OCI-LY1 (cell line): ENCODE results near the gene EFCC1.

ENCODE experiments used
- H2AFZ ChIP-seq: fragments of 200-600 bp; sonication (generic), shearing (Covaris generic); 2 replicates; pipeline ENCODE4 v1.6.0; 2014; ENCODE audit warnings: antibody characterized with exemption, mild to moderate bottlenecking, low read length
- H3F3A ChIP-seq: fragments of 200-600 bp; sonication (generic), shearing (Covaris generic); 2 replicates; pipeline ENCODE4 v1.6.0; 2014; ENCODE audit warnings: mild to moderate bottlenecking, antibody characterized with exemption, low read length, moderate library complexity; ENCODE audit not compliant: insufficient read depth
- H3K27ac ChIP-seq: fragments of 200-600 bp; sonication (generic); 2 replicates; pipeline ENCODE4 v1.5.1; 2014; ENCODE audit warnings: low read length, mixed run types, mild to moderate bottlenecking, low read depth; ENCODE audit not compliant: poor library complexity, severe bottlenecking
- H3K27me3 ChIP-seq: fragments of 200-600 bp; sonication (generic); 2 replicates; pipeline ENCODE4 v1.6.0; 2014; ENCODE audit warnings: antibody characterized with exemption, mild to moderate bottlenecking, low read length, moderate library complexity; ENCODE audit not compliant: insufficient read depth
- H3K36me3 ChIP-seq: fragments of 200-600 bp; sonication (generic); 2 replicates; pipeline ENCODE4 v1.6.1; 2014; ENCODE audit warnings: mild to moderate bottlenecking, antibody characterized with exemption, low read length, moderate library complexity, mixed read lengths; ENCODE audit not compliant: insufficient read depth
- H3K4me1 ChIP-seq: fragments of 200-600 bp; sonication (generic); 2 replicates; pipeline ENCODE4 v1.5.1; 2014; ENCODE audit warnings: mild to moderate bottlenecking, low read length, moderate library complexity; ENCODE audit not compliant: insufficient read depth, severe bottlenecking
- H3K4me2 ChIP-seq: fragments of 200-600 bp; sonication (generic), shearing (Covaris generic); 2 replicates; pipeline ENCODE4 v1.6.1; 2014; ENCODE audit warnings: low read length
- H3K4me3 ChIP-seq: fragments of 200-600 bp; sonication (generic); 2 replicates; pipeline ENCODE4 v1.5.1; 2014; ENCODE audit warnings: low read length, low read depth, mild to moderate bottlenecking, mixed read lengths; ENCODE audit not compliant: poor library complexity, severe bottlenecking
- H3K79me2 ChIP-seq: fragments of 200-600 bp; shearing (Covaris generic); 2 replicates; pipeline ENCODE4 v1.6.1; 2016; ENCODE audit warnings: mixed run types, low read length, mixed read lengths; ENCODE audit not compliant: insufficient read depth
- H3K9ac ChIP-seq: fragments of 200-600 bp; sonication (generic), shearing (Covaris generic); 2 replicates; pipeline ENCODE4 v1.6.1; 2014; ENCODE audit warnings: mild to moderate bottlenecking, low read length, mixed read lengths
- H3K9me2 ChIP-seq: fragments of 200-600 bp; sonication (generic), shearing (Covaris generic); 2 replicates; pipeline ENCODE4 v1.6.1; 2014; ENCODE audit warnings: low read depth, mild to moderate bottlenecking, low read length, mixed read lengths
- H3K9me3 ChIP-seq: fragments of 200-600 bp; shearing (Covaris generic); 2 replicates; pipeline ENCODE4 v1.6.1; 2014; ENCODE audit warnings: low read length, mixed read lengths
- H4K20me1 ChIP-seq: fragments of 200-600 bp; sonication (generic), shearing (Covaris generic); 2 replicates; pipeline ENCODE4 v1.6.0; 2016; ENCODE audit warnings: mild to moderate bottlenecking, low read length; ENCODE audit not compliant: insufficient read depth
- EZH2 ChIP-seq: fragments of 200-600 bp; sonication (generic), shearing (Covaris generic); IDR thresholded peaks from 2 replicates; pipeline ENCODE4 v1.8.0; 2017; ENCODE audit warnings: borderline replicate concordance, mixed run types, mild to moderate bottlenecking, antibody characterized with exemption, low read length, moderate library complexity, mixed read lengths
- TF ChIP-seq, protein P1 (sequence below): fragments of 200-600 bp; sonication (generic), shearing (Covaris generic); IDR thresholded peaks from 2 replicates; pipeline ENCODE4 v1.5.1; 2017; ENCODE audit warnings: mild to moderate bottlenecking, antibody characterized with exemption, low read length, moderate library complexity, mixed read lengths

The EFCC1 gene

DNA sequence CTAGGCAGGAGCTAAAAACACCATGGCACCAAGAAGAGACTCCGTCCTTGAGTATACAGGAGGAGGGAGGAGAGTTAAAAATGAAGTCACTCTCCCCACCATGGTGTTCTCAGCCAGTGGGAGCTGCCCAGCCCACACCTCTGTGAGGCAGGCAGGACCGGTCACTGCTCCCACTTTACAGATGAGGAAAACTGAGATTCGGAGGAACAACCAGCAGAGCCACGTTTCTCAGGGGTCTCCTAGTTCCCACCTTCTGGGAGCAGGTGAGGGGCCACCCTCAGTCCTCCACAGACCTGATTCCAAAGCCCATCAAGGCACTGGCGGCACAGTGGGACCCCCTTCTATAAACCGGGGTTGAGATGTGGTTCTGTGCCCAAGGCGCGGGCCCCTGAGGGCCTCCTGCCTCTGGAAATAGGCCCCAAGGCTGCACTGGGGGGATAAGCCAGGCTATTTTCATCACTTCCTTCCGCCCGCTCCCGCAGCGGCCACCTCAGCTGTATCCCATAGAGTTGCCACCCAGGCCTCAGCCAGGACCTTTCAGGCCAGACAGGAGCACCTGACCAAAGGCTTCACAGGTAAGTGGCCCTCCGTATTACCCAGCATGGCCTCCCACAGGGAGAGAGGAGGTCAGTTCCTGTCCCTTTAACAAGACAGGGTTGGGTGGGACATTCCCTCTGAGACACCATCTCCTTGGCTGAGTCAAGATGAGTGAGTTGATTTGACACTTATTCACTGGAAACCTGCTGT lies 59.3 kb downstream of the EFCC1 start, which contains the start of gene GP9:
GP9 (plus strand) TSS at position 504 of the 747 bp plus-strand sequence. CDS start 961 bp downstream, outside the sequence.
- no peaks in the 10 kb centered on the region for H3K36me3 ChIP-seq
- no peak within 1 kb of the TSS for H3K4me3 ChIP-seq
- no peaks in the 10 kb centered on the region for H4K20me1 ChIP-seq
- no peak for TF ChIP-seq EZH2
- TF ChIP-seq, protein P1, sequence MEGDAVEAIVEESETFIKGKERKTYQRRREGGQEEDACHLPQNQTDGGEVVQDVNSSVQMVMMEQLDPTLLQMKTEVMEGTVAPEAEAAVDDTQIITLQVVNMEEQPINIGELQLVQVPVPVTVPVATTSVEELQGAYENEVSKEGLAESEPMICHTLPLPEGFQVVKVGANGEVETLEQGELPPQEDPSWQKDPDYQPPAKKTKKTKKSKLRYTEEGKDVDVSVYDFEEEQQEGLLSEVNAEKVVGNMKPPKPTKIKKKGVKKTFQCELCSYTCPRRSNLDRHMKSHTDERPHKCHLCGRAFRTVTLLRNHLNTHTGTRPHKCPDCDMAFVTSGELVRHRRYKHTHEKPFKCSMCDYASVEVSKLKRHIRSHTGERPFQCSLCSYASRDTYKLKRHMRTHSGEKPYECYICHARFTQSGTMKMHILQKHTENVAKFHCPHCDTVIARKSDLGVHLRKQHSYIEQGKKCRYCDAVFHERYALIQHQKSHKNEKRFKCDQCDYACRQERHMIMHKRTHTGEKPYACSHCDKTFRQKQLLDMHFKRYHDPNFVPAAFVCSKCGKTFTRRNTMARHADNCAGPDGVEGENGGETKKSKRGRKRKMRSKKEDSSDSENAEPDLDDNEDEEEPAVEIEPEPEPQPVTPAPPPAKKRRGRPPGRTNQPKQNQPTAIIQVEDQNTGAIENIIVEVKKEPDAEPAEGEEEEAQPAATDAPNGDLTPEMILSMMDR: no peak
- H3K9ac ChIP-seq: no peak within 1 kb of the TSS
- no peaks in the 10 kb centered on the region for H3F3A ChIP-seq
- no peak within 1 kb of the TSS for H2AFZ ChIP-seq
- no peaks in the 10 kb centered on the region for H3K9me2 ChIP-seq
- H3K9me3 ChIP-seq: no peaks in the 10 kb centered on the region
- H3K79me2 ChIP-seq: no peaks in the 10 kb centered on the region
- H3K27me3 ChIP-seq: no peaks in the 10 kb centered on the region; the same call in none of the 2 replicates
- peaks cover 10% of the 10 kb centered on the region for H3K4me1 ChIP-seq
- H3K27ac ChIP-seq: no peak within 1 kb of the TSS
- H3K4me2 ChIP-seq: no peak within 1 kb of the TSS

DNA sequence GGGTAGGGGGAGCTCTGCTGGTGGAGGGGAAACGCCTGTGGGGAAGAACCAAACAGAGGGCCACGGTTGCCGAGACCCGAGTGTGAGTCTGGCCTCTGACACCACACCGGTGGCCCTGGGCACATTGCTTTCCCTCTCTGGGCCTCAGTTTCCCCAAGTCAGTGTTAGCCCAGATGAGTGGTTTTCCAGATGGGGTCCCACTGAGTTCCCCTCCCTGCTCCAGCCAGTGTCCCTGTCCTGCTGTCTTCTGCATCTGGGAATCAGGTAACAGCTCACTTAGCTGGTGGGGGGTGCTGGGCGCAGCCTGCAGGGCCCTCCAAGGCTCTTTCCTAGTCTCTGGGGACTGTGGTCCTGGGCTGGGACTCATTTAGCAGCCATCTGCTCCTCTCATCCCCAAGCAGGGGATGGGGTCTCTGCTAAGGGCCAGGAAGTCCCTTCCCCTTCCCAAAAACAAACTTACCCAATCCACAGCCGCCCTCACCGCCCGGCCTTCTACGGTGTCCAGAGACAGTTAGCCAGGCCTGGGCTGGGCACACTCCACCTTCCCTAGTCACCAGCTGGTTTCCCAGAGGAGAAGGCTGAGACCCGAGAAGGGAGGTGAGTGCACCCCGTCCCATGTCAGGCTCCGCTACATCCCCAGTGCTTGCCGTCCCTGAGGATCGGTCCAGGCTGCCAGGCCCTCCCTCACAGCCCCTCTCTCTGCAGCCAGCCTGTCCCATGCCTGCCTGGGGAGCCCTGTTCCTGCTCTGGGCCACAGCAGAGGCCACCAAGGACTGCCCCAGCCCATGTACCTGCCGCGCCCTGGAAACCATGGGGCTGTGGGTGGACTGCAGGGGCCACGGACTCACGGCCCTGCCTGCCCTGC lies 60.2 kb downstream of the EFCC1 start:
- Histone ChIP-seq H4K20me1 (no peaks in the 10 kb centered on the region), H3K4me1 (peaks cover 10% of the 10 kb centered on the region), H3K4me2 (no peak overlapping the region), H3K4me3 (no peak overlapping the region), H3K36me3 (no peaks in the 10 kb centered on the region), H3K27ac (no peak overlapping the region), H2AFZ (no peak overlapping the region), H3F3A (no peaks in the 10 kb centered on the region), H3K9me2 (no peaks in the 10 kb centered on the region), H3K79me2 (no peaks in the 10 kb centered on the region), H3K9me3 (no peaks in the 10 kb centered on the region), H3K9ac (no peak overlapping the region), H3K27me3 (no peaks in the 10 kb centered on the region; the same call in none of the 2 replicates)
- TF ChIP-seq, protein P1: no peak
- TF ChIP-seq EZH2: no peak

DNA sequence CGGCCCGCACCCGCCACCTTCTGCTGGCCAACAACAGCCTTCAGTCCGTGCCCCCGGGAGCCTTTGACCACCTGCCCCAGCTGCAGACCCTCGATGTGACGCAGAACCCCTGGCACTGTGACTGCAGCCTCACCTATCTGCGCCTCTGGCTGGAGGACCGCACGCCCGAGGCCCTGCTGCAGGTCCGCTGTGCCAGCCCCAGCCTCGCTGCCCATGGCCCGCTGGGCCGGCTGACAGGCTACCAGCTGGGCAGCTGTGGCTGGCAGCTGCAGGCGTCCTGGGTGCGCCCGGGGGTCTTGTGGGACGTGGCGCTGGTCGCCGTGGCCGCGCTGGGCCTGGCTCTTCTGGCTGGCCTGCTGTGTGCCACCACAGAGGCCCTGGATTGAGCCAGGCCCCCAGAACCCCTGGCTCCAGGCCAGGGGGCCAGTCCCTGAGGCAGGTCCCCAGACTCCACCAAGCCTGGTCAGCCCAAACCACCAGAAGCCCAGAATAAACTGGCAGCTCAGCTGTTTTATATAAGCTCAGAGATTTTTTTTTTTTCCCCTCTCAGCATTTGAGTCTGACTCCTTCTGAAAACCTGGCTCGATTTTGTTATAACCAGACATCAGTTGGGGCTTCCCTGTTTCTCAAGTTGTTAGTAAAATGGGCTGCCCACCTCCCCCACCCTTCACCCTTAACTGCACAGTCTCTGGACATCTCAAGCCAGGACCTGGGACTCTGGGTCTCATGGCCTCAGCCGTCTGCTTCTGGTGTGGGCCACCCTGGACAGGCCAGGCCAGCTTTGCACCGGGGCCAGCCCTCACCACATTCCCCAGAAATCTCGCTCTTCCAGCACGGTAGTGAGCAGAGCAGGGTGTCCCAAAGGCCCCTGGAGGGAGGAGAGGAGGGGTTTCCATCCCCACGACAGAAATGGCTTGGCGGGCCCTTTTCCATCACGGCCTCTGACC lies 61.1 kb downstream of the EFCC1 start:
- H3K4me3 ChIP-seq: no peak overlapping the region
- H2AFZ ChIP-seq: no peak overlapping the region
- H3K9ac ChIP-seq: no peak overlapping the region
- H3K27me3 ChIP-seq: peaks cover 6% of the 10 kb centered on the region
- TF ChIP-seq, protein P1: no peak
- TF ChIP-seq EZH2: no peak
- no peak overlapping the region for H3K27ac ChIP-seq
- no peaks in the 10 kb centered on the region for H4K20me1 ChIP-seq
- no peaks in the 10 kb centered on the region for H3K36me3 ChIP-seq
- no peaks in the 10 kb centered on the region for H3K79me2 ChIP-seq
- no peaks in the 10 kb centered on the region for H3K9me2 ChIP-seq
- H3K4me2 ChIP-seq: no peak overlapping the region
- H3K4me1 ChIP-seq: peaks cover 10% of the 10 kb centered on the region
- H3F3A ChIP-seq: no peaks in the 10 kb centered on the region
- no peaks in the 10 kb centered on the region for H3K9me3 ChIP-seq
